Tibial artery (tissue), 4 donors: ENCODE measurements around the gene CD200.
"Not testable (repeated sequence)": the region's sequence is repeated elsewhere in the genome, so short reads cannot be mapped to it uniquely, and the experiment has no call there.

ENCODE experiments used
- DNase-seq, 2 donors: peaks; one replicate each; pipeline ENCODE4 v3.0.0-alpha.2; 2019
- H3K27ac ChIP-seq, 2 donors: fragments of 200-600 bp; sonication (generic) in 1 of 2; 1 replicate in 1 of 2; 2 replicates in 1 of 2; pipeline ENCODE4 v1.5.1; 2018 to 2019; ENCODE audit warnings: mild to moderate bottlenecking in 1 of 2
- H3K27me3 ChIP-seq, 2 donors: fragments of 200-600 bp; sonication (generic) in 1 of 2; one replicate each; pipeline versions ENCODE4 v1.5.1 to v1.6.0; 2016 to 2019
- H3K36me3 ChIP-seq, 3 donors: fragments of 200-600 bp; sonication (generic) in 2 of 3; one replicate each; pipeline ENCODE4 v1.5.1; 2016 to 2019; ENCODE audit warnings: mild to moderate bottlenecking in 2 of 3
- H3K4me1 ChIP-seq, 4 donors: fragments of 200-600 bp; sonication (generic) in 2 of 4; 1 replicate in 3 of 4; 2 replicates in 1 of 4; pipeline ENCODE4 v1.5.1; 2016 to 2019
- H3K4me3 ChIP-seq, 2 donors: fragments of 200-600 bp; sonication (generic) in 1 of 2; 1 replicate in 1 of 2; 2 replicates in 1 of 2; pipeline ENCODE4 v1.5.1; 2018 to 2019; ENCODE audit warnings: mild to moderate bottlenecking in 2 of 2
- H3K9me3 ChIP-seq, 3 donors: fragments of 200-600 bp; sonication (generic) in 1 of 3; one replicate each; pipeline ENCODE4 v1.5.1; 2016 to 2019
- CTCF ChIP-seq, 2 experiments: fragments of 200-600 bp in 1 of 2; fragments of 450-650 bp in 1 of 2; IDR thresholded peaks; one replicate each; pipeline ENCODE4 v1.5.1; 2017 to 2019; ENCODE audit warnings: antibody characterized with exemption in 2 of 2, mild to moderate bottlenecking in 1 of 2, moderate library complexity in 1 of 2
- intact Hi-C: fragments of 100-400 bp; cut with DNase I; formaldehyde crosslinking; loops from one replicate; pipeline ENCODE4 v1.15.0; 2023; ENCODE audit warnings: low total_unique reads

Gene CD200

GRCh38 chr3:112401617-112402016 is 68.7 kb downstream of the CD200 start:
- Histone ChIP-seq H3K27me3 (no peaks in the 10 kb centered on the region), H3K36me3 (no peaks in the 10 kb centered on the region), H3K4me1 (peaks cover 0 to 7% (median 6%) of the 10 kb centered on the region in 4 donors), H3K4me3 (no peak overlapping the region), H3K27ac (no peak overlapping the region), H3K9me3 (no peaks in the 10 kb centered on the region)
- TF ChIP-seq CTCF (IDR thresholded peaks at IDR 0.05): no peak
- DNase-seq: no peak
- intact Hi-C loops: no loop called here

- Histone ChIP-seq H3K9me3 (no peaks in the 10 kb centered on the region), H3K4me1 (peaks cover 0 to 20% (median 15%) of the 10 kb centered on the region in 4 donors), H3K4me3 (no peak overlapping the region), H3K27me3 (no peaks in the 10 kb centered on the region), H3K36me3 (no peaks in the 10 kb centered on the region), H3K27ac (no peak overlapping the region)
- DNase-seq: no peak
- intact Hi-C loops: no loop called here
- no peak for TF ChIP-seq CTCF (IDR thresholded peaks at IDR 0.05)
These were observed 70.1 kb downstream of the CD200 start for GRCh38 chr3:112403103-112403502.

- H3K36me3 ChIP-seq, H3K27me3 ChIP-seq, H3K4me3 ChIP-seq, H3K9me3 ChIP-seq, H3K27ac ChIP-seq, DNase-seq, intact Hi-C loops: not testable (repeated sequence)
- peaks cover 0 to 21% (median 15%) of the 10 kb centered on the region in 4 donors for H3K4me1 ChIP-seq
These were observed 72.1 kb downstream of the CD200 start for GRCh38 chr3:112404924-112405549.

GRCh38 chr3:112405845-112406244 is 72.9 kb downstream of the CD200 start:
- TF ChIP-seq CTCF (IDR thresholded peaks at IDR 0.05): no peak
- Histone ChIP-seq H3K9me3 (no peaks in the 10 kb centered on the region), H3K4me3 (no peak overlapping the region), H3K4me1 (peaks cover 0 to 28% (median 15%) of the 10 kb centered on the region in 4 donors), H3K27ac (peak overlapping the region in 1 of 2 donors; percentile 72), H3K36me3 (no peaks in the 10 kb centered on the region), H3K27me3 (no peaks in the 10 kb centered on the region)
- no peak for DNase-seq
- intact Hi-C loops: no loop called here

- intact Hi-C loops: no loop called here
- Histone ChIP-seq H3K27ac (peak overlapping the region; percentile 72 to 77), H3K4me3 (no peak overlapping the region), H3K9me3 (no peaks in the 10 kb centered on the region), H3K4me1 (peaks cover 0 to 39% (median 21%) of the 10 kb centered on the region in 4 donors), H3K36me3 (no peaks in the 10 kb centered on the region), H3K27me3 (no peaks in the 10 kb centered on the region)
- no peak for TF ChIP-seq CTCF (IDR thresholded peaks at IDR 0.05)
- no peak for DNase-seq
These were observed 74.4 kb downstream of the CD200 start for GRCh38 chr3:112407214-112407887.

GRCh38 chr3:112407888-112408702 is 75.1 kb downstream of the CD200 start:
- no peak for DNase-seq
- H3K27me3 ChIP-seq: no peaks in the 10 kb centered on the region
- intact Hi-C loops: no loop called here
- no peak overlapping the region for H3K4me3 ChIP-seq
- H3K4me1 ChIP-seq: peaks cover 0 to 39% (median 21%) of the 10 kb centered on the region in 4 donors
- peak overlapping the region; percentile 72 to 77 for H3K27ac ChIP-seq
- no peaks in the 10 kb centered on the region for H3K9me3 ChIP-seq
- no peak for TF ChIP-seq CTCF (IDR thresholded peaks at IDR 0.05)
- H3K36me3 ChIP-seq: no peaks in the 10 kb centered on the region
